HG02571 (cell line): Measurements from ENCODE around the gene FN3KRP.

Source experiments
- ATAC-seq: cut with Tn5 transposase; IDR thresholded peaks from one replicate; pipeline ENCODE4 v1.9.1; 2021; ENCODE audit warnings: mild to moderate bottlenecking, moderate library complexity; ENCODE audit not compliant: unreplicated experiment

Gene FN3KRP

GRCh38 chr17:82705756-82706155, 10.8 kb upstream of the FN3KRP start:
- ATAC-seq, result no peak

- ATAC-seq, result no peak
These were observed 7.4 kb upstream of the FN3KRP start for GRCh38 chr17:82709024-82709675.

- ATAC-seq, result no peak
These were observed 6.6 kb upstream of the FN3KRP start for GRCh38 chr17:82709676-82710498.

- ATAC-seq, result no peak
These were observed 5.8 kb upstream of the FN3KRP start for GRCh38 chr17:82710499-82711232.

- ATAC-seq, result no peak
These were observed 3.3 kb upstream of the FN3KRP start for GRCh38 chr17:82713071-82713723.

DNA sequence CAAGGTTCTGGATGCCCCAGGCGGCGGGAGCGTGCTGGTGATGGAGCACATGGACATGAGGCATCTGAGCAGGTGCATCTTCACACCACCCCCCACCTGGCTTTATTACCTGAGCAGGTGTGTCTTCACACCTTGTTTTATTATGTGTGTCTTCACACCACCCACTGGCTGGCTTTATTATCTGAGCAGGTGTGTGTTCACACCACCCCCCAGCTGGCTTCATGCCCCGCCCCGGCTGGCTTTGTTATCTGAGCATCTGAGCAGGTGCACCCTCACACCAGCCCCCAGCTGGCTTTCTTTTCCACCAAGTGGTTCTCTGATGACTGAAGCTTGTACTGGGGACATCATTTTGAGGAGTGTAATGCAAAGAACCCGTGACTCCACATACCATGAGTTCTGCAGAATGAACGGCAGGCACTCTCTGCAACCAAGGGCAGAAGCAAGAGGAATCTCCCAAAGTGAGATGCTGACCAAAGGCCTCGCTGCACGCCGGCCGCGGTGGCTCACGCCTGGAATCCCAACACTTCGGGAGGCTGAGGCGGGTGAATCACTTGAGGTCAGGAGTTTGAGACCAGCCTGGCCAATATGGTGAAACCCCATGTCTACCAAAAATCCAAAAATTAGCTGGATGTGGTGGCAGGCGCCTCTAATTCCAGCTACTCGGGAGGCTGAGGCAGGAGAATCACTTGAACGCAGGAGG, 2.6 kb downstream of the FN3KRP start:
- no peak for ATAC-seq

- no peak for ATAC-seq
These were observed 3.7 kb downstream of the FN3KRP start for GRCh38 chr17:82720204-82720603.

DNA sequence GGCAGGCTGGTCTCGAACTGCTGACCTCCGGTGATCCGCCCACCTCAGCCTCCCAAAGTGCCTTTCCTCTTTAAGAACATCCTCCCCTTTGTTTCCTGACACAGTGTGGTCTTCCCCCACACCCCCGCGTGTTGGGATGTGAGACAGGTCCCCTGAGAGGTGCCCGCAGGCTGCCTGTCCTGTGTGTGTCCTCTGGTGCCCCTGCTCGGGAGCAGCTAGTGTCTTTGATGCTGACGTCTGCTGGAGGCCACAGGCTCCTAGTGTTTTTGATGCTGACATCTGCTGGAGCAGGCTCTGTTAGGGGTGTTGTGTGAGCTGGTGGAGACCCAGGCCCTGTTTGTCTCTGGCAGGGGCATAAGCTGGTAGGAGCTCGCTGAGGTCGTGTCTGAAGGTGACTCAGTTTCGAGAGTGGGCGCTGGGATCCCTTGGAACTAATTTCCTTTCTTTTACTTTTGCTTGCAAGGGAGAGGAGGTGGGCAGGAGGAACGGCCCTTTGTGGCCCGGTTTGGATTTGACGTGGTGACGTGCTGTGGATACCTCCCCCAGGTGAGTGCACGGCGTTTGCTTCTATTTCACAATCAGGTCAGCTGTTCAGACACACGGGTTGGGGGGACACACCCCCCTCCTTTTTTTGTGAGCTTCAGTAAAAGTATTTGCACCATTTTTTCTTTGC, 6.0 kb downstream of the FN3KRP start:
- ATAC-seq, result no peak

- ATAC-seq, result no peak
These were observed 6.8 kb downstream of the FN3KRP start for GRCh38 chr17:82723169-82723807.

- no peak for ATAC-seq
These were observed 9.9 kb downstream of the FN3KRP start for GRCh38 chr17:82726427-82726826.

- ATAC-seq, result no peak
These were observed 13.2 kb downstream of the FN3KRP start for GRCh38 chr17:82729479-82730260.

GRCh38 chr17:82732118-82732743, 15.7 kb downstream of the FN3KRP start:
- ATAC-seq, result no peak

GRCh38 chr17:82734987-82735866, 18.7 kb downstream of the FN3KRP start, which contains the start of gene FN3K:
TSS of gene FN3K (plus strand) at chr17:82735615. CDS start at chr17:82735637, 22 bp downstream.
- no peak for ATAC-seq

DNA sequence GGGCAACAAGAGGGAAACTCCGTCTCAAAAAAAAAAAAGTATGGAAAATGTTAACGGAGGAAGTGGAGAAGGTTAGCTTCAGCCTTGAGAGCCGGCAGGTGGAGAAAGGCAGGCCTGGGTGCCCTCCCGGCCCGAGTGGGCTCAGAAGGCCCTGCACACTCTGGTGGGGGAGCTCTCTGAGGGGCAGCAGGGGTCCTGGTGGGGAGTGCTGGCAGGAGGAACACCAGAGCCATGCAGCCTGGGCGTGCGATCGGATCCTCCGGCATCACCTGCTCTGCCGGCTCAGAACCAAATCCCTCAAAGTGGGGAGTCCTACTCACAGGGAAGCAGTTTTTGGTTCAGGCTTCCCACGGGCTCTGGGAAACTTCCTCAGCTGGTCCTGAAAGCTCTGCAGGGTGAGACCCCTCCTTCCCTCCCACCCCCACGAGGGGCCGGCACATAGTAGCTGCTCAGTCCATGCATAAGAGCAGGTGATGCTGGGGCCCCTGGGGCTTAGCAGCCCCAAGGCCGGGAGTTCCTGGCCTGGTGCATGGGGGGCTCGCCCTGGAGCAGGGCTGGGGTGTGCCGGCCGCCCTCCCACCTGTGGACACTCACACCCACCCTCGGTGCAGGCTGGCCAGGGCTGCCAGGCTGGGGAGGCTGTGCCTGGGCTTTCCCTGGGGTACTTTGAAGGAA, 20.1 kb downstream of the FN3KRP start:
- no peak for ATAC-seq

- no peak for ATAC-seq
These were observed 21.7 kb downstream of the FN3KRP start for GRCh38 chr17:82737967-82738877.
